ENCODE results near the gene MAST3. TPM values are rescaled to one million over a fixed set of nuclear protein-coding genes. Genes with fewer than 3 reads are reported as not detected.

The MAST3 gene
- total and polyA plus RNA-seq, 7 experiments from 2014 or later, result 10.2 to 58.7 (median 37.4) TPM

DNA sequence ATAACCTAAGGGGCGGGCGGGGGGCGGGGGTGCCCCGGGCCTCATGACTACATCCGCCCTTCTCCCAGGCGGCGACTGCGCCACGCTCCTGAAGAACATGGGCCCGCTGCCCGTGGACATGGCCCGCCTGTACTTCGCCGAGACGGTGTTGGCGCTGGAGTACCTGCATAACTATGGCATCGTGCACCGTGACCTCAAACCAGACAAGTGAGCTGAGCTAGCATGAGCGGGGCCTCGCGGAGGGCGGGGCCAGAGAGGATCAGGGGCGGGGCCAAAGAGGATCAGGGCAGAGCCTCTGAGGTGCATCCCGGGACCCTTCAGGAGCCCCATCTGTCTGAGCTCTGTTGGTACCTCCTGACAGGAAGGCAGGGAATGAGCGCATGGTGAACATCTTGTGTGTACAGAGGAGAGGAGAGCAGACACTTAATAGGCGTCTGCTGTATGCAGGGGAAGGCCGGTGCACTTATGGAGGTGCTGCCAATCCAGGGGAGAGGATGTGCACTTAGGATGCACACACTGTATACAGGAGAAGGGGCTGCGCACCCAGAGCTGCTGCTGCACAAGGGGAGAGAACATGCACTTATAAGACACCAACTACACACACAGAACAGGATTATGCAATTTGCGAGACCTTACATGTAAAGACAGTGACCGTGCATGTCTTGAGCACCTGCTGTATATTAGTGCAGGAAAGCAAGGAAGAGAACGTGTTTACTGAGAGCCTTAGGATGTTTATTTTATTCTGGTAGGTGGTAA lies 34.4 kb downstream of the MAST3 start:
- Histone ChIP-seq H3K4me1 (ENCODE audit: control insufficient read depth in 2 of 2, insufficient read depth in 2 of 2, low read length in 2 of 2) (peaks cover 0 to 7% of the 10 kb centered on the region in 2 donors), H3K27ac (ENCODE audit: low read depth, low read length) (no peak overlapping the region), H3K36me3 (ENCODE audit: control insufficient read depth in 2 of 3, insufficient read depth in 3 of 3, low read length in 3 of 3) (peaks cover 13 to 91% (median 20%) of the 10 kb centered on the region in 3 experiments), H3K27me3 (ENCODE audit: control insufficient read depth in 2 of 2, insufficient read depth in 2 of 2, low read length in 2 of 2) (no peaks in the 10 kb centered on the region), H3K4me3 (ENCODE audit: low read length) (no peak overlapping the region), H3K9me3 (ENCODE audit: control insufficient read depth in 2 of 3, low read length in 3 of 3) (no peaks in the 10 kb centered on the region)
- Mint-ChIP-seq H3K9me3 (no peaks in the 10 kb centered on the region), H3K27ac (peak overlapping the region in 1 of 9 donors; percentile 33), H3K4me1 (peaks cover 0 to 10% (median 0%) of the 10 kb centered on the region in 7 donors), H3K4me3 (no peak overlapping the region), H3K27me3 (no peaks in the 10 kb centered on the region), H3K36me3 (peaks cover 5 to 40% (median 19%) of the 10 kb centered on the region in 5 donors)
- ATAC-seq (no peak), DNase-seq (no peak)
- intact Hi-C loops (cut with micrococcal nuclease), result no loop called here
- ChIA-PET POLR2A (interaction anchor here (1.0 to 1.5 kb wide), 2 partner anchors 9 to 284 kb away, joined by 3 read pairs; no protein-coding TSS in a partner anchor), CTCF (interaction anchor here (0.9 kb wide), 1 partner anchor 36 kb away, joined by 3 read pairs; no protein-coding TSS in a partner anchor)

DNA sequence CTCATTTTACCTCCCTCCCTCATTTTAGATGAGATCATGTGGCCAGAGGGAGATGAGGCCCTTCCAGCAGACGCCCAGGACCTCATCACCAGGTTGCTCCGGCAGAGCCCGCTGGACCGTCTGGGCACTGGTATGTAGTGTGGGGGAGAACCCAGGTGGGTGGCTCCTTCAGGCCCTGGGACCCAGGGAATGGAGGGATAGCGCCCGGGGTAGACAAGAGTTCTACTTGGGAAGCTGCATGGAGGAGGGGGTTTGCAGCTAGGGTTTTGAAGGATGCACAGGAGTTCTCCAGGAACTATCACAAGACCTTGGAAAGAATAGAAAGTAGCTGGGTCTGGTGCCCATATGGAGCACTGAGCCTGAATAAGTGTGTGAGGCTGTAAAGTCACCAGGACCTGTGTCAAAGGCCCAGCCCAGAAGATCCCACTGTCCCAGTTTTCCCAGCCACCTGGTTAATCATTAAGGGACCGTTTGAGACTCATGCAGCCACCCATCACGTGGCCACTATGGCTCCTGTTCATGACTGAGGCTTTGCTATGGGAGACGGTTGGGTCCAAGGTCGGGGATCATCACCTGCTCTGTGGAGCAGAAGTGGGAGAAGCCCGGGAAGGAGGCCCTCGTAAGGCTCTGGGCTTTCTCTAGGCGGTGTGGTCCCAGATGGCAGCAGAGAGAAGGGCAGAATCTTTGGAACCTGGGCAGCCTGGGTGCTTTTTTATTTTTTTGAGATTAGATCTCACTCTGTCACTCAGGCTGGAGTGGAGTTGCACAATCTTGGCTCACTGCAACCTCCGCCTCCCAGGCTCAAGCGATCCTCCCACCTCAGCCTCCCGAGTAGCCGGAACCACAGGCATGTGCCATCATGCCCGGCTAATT lies 38.4 kb downstream of the MAST3 start:
- peaks cover 6 to 88% (median 8%) of the 10 kb centered on the region in 3 experiments for H3K36me3 ChIP-seq (ENCODE audit: control insufficient read depth in 2 of 3, insufficient read depth in 3 of 3, low read length in 3 of 3)

DNA sequence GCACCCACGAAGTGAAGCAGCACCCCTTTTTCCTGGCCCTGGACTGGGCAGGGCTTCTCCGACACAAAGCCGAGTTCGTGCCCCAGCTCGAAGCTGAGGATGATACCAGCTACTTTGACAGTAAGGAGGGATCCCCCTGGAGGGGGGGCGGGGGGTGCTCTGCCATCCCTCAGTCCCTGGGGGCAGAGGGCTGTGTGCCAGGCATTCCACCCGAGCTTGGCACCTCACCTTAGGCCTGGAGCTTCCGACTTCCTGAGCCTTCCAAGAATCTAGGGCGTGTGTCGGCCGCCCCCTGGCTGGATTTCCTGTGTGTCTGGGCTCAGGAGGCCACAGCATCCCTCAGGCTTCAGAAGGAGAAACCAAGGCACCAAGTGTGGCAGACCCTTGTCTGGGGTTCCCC lies 39.7 kb downstream of the MAST3 start:
- CTCF ChIA-PET, result interaction anchor here (0.6 to 1.2 kb wide), 3 partner anchors 14 to 31 kb away, joined by 3 read pairs; no protein-coding TSS in a partner anchor
- H3K4me1 Mint-ChIP-seq, result peaks cover 0 to 2% (median 0%) of the 10 kb centered on the region in 7 donors

More for the DNA sequence above, 38.4 kb downstream of the MAST3 start:
- Mint-ChIP-seq H3K9me3 (peaks cover 0 to 2% (median 0%) of the 10 kb centered on the region in 11 donors), H3K27ac (peak overlapping the region in 2 of 9 donors; percentile 32 to 72), H3K36me3 (peaks cover 5 to 43% (median 28%) of the 10 kb centered on the region in 5 donors), H3K4me1 (peaks cover 0 to 2% (median 0%) of the 10 kb centered on the region in 7 donors), H3K27me3 (no peaks in the 10 kb centered on the region), H3K4me3 (no peak overlapping the region)
- H3K27ac ChIP-seq (ENCODE audit: low read depth, low read length), result no peak overlapping the region
- ChIA-PET CTCF (interaction anchor here (0.7 kb wide), 1 partner anchor 17 kb away, joined by 3 read pairs; the partner anchor contains the start of gene PIK3R2), POLR2A (interaction anchor here (1.0 kb wide), 1 partner anchor 15 kb away, joined by 3 read pairs; no protein-coding TSS in a partner anchor)
- no peaks in the 10 kb centered on the region for H3K27me3 ChIP-seq (ENCODE audit: control insufficient read depth in 2 of 2, insufficient read depth in 2 of 2, low read length in 2 of 2)
- intact Hi-C loops (cut with micrococcal nuclease), result no loop called here
- no peak for DNase-seq
- no peaks in the 10 kb centered on the region for H3K9me3 ChIP-seq (ENCODE audit: control insufficient read depth in 2 of 3, low read length in 3 of 3)
- no peak overlapping the region for H3K4me3 ChIP-seq (ENCODE audit: low read length)
- no peak for ATAC-seq
- H3K4me1 ChIP-seq (ENCODE audit: control insufficient read depth in 2 of 2, insufficient read depth in 2 of 2, low read length in 2 of 2), result no peaks in the 10 kb centered on the region

DNA sequence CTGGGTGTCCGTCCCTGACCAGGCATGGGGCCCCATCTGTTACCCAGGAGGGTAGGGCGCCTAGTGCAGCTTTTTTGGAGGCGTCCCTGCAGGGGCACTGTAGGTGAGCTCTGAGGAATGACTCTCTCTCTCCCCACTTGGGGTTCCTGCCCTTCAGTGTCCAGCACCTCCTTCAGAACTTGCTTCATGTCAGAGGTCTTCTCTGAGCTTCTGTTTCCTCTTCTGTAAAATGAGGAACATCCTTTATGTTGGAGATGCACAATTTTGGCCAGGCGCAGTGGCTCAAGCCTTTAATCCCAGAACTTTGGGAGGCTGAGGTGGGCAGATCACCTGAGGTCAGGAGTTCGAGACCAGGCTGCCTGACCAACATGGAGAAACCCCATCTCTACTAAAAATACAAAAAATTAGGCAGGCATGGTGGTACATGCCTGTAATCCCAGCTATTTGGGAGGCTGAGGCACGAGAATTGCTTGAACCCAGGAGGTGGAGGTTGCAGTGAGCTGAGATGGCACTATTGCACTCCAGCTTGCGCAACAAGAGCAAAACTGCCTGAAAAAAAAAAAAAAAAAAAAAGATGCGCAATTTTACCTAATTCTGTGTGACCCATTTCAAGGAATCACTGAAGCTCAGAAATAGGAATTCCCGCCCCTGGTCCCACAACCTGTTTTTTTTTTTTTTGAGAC lies 40.2 kb downstream of the MAST3 start:
- Mint-ChIP-seq H3K36me3 (peaks cover 5 to 37% (median 25%) of the 10 kb centered on the region in 5 donors), H3K9me3 (peaks cover 0 to 2% (median 0%) of the 10 kb centered on the region in 11 donors), H3K4me3 (no peak overlapping the region), H3K27me3 (no peaks in the 10 kb centered on the region), H3K27ac (no peak overlapping the region), H3K4me1 (peaks cover 0 to 2% (median 0%) of the 10 kb centered on the region in 7 donors)
- Histone ChIP-seq H3K27me3 (ENCODE audit: control insufficient read depth in 2 of 2, insufficient read depth in 2 of 2, low read length in 2 of 2) (no peaks in the 10 kb centered on the region), H3K27ac (ENCODE audit: low read depth, low read length) (peak overlapping the region; percentile 35), H3K4me3 (ENCODE audit: low read length) (no peak overlapping the region), H3K36me3 (ENCODE audit: control insufficient read depth in 2 of 3, insufficient read depth in 3 of 3, low read length in 3 of 3) (peaks cover 10 to 90% (median 12%) of the 10 kb centered on the region in 3 experiments), H3K9me3 (ENCODE audit: control insufficient read depth in 2 of 3, low read length in 3 of 3) (no peaks in the 10 kb centered on the region), H3K4me1 (ENCODE audit: control insufficient read depth in 2 of 2, insufficient read depth in 2 of 2, low read length in 2 of 2) (no peaks in the 10 kb centered on the region)
- ATAC-seq, result no peak
- CTCF ChIA-PET, result interaction anchor here (0.6 to 1.2 kb wide), 3 partner anchors 14 to 30 kb away, joined by 3 read pairs; no protein-coding TSS in a partner anchor
- intact Hi-C loops (cut with micrococcal nuclease), result no loop called here
- POLR2A ChIA-PET, result interaction anchor here (1.1 kb wide), 1 partner anchor 14 kb away, joined by 5 read pairs; no protein-coding TSS in a partner anchor
- DNase-seq, result no peak

More for the DNA sequence above, 39.7 kb downstream of the MAST3 start:
- H3K36me3 Mint-ChIP-seq, result peaks cover 7 to 41% (median 27%) of the 10 kb centered on the region in 5 donors
- H3K4me3 ChIP-seq (ENCODE audit: low read length), result no peak overlapping the region
- H3K9me3 Mint-ChIP-seq, result peaks cover 0 to 2% (median 0%) of the 10 kb centered on the region in 11 donors
- intact Hi-C loops (cut with micrococcal nuclease), result no loop called here
- H3K9me3 ChIP-seq (ENCODE audit: control insufficient read depth in 2 of 3, low read length in 3 of 3), result no peaks in the 10 kb centered on the region
- no peak overlapping the region for H3K4me3 Mint-ChIP-seq
- peaks cover 7 to 90% (median 12%) of the 10 kb centered on the region in 3 experiments for H3K36me3 ChIP-seq (ENCODE audit: control insufficient read depth in 2 of 3, insufficient read depth in 3 of 3, low read length in 3 of 3)
- no peaks in the 10 kb centered on the region for H3K27me3 Mint-ChIP-seq
- peak overlapping the region; percentile 35 for H3K27ac ChIP-seq (ENCODE audit: low read depth, low read length)
- no peak for ATAC-seq
- DNase-seq, result no peak
- H3K4me1 ChIP-seq (ENCODE audit: control insufficient read depth in 2 of 2, insufficient read depth in 2 of 2, low read length in 2 of 2), result no peaks in the 10 kb centered on the region
- H3K27me3 ChIP-seq (ENCODE audit: control insufficient read depth in 2 of 2, insufficient read depth in 2 of 2, low read length in 2 of 2), result no peaks in the 10 kb centered on the region
- H3K27ac Mint-ChIP-seq, result no peak overlapping the region
- POLR2A ChIA-PET, result no interaction called here

- peaks cover 10 to 42% (median 22%) of the 10 kb centered on the region in 5 donors for H3K36me3 Mint-ChIP-seq
- CTCF ChIA-PET, result no interaction called here
- no peaks in the 10 kb centered on the region for H3K27me3 ChIP-seq (ENCODE audit: control insufficient read depth in 2 of 2, insufficient read depth in 2 of 2, low read length in 2 of 2)
- no peak overlapping the region for H3K27ac ChIP-seq (ENCODE audit: low read depth, low read length)
- no peak overlapping the region for H3K27ac Mint-ChIP-seq
- H3K4me3 Mint-ChIP-seq, result no peak overlapping the region
- no peaks in the 10 kb centered on the region for H3K4me1 Mint-ChIP-seq
- no peaks in the 10 kb centered on the region for H3K4me1 ChIP-seq (ENCODE audit: control insufficient read depth in 2 of 2, insufficient read depth in 2 of 2, low read length in 2 of 2)
- intact Hi-C loops (cut with micrococcal nuclease), result no loop called here
- DNase-seq (no peak), ATAC-seq (no peak)
- no peaks in the 10 kb centered on the region for H3K9me3 ChIP-seq (ENCODE audit: control insufficient read depth in 2 of 3, low read length in 3 of 3)
- POLR2A ChIA-PET, result interaction anchor here (2.6 kb wide), 1 partner anchor 11 kb away, joined by 14 read pairs; the partner anchor contains the start of gene PIK3R2
- H3K36me3 ChIP-seq (ENCODE audit: control insufficient read depth in 2 of 3, insufficient read depth in 3 of 3, low read length in 3 of 3), result peaks cover 6 to 90% (median 22%) of the 10 kb centered on the region in 3 experiments
- no peak overlapping the region for H3K4me3 ChIP-seq (ENCODE audit: low read length)
- peaks cover 0 to 2% (median 0%) of the 10 kb centered on the region in 11 donors for H3K9me3 Mint-ChIP-seq
- no peaks in the 10 kb centered on the region for H3K27me3 Mint-ChIP-seq
Observed at GRCh38 chr19:18140473-18140872, 42.9 kb downstream of the MAST3 start.
